K562 (cell line): ENCODE data around the gene DCAF6.

Experiments used
- CBX3 ChIP-seq, 2 experiments: IDR thresholded peaks; 1 replicate in 1 of 2; 2 replicates in 1 of 2; pipeline ENCODE4 v1.6.1; 2012; ENCODE audit warnings: inconsistent platforms in 2 of 2, low read length in 2 of 2, borderline replicate concordance in 1 of 2, control low read depth in 1 of 2
- CREB1 ChIP-seq, 2 experiments: sonication (generic) in 1 of 2; formaldehyde crosslinking in 1 of 2; IDR thresholded peaks; 2 replicates each; pipeline versions ENCODE4 v1.6.1 to v1.8.0; 2012 to 2022; ENCODE audit warnings: inconsistent platforms in 1 of 2, mild to moderate bottlenecking in 1 of 2, missing genetic modification reagents in 1 of 2, moderate library complexity in 1 of 2
- CTCF ChIP-seq, 3 experiments: IDR thresholded peaks in 2 of 3; conservative IDR thresholded peaks in 1 of 3; 2 replicates each; pipeline ENCODE4 v1.5.1; 2011 to 2012; ENCODE audit warnings: low read length in 3 of 3, mild to moderate bottlenecking in 3 of 3, control low read depth in 2 of 3, improper control_type of control experiment in 1 of 3, inconsistent platforms in 1 of 3, low read depth in 1 of 3, mixed read lengths in 1 of 3, moderate library complexity in 1 of 3; ENCODE audit not compliant: insufficient read depth in 2 of 3
- FOXP1 ChIP-seq: sonication (generic); formaldehyde crosslinking; IDR thresholded peaks from 2 replicates; pipeline ENCODE4 v1.8.0; 2022; ENCODE audit warnings: mild to moderate bottlenecking, missing genetic modification reagents
- POLR2A ChIP-seq: fragments of 450-650 bp; conservative IDR thresholded peaks from 2 replicates; pipeline ENCODE4 v1.6.1; 2016
- RCOR1 ChIP-seq, 2 experiments: IDR thresholded peaks; 2 replicates each; pipeline ENCODE4 v1.6.1; 2012; ENCODE audit warnings: low read depth in 2 of 2, low read length in 2 of 2, borderline replicate concordance in 1 of 2, improper control_type of control experiment in 1 of 2
- TEAD1 ChIP-seq, 2 experiments: fragments of 450-650 bp in 1 of 2; sonication (generic) in 1 of 2; formaldehyde crosslinking; IDR thresholded peaks; 2 replicates each; pipeline versions ENCODE4 v1.4.0 to v1.8.0; 2020 to 2022; ENCODE audit warnings: mild to moderate bottlenecking in 2 of 2, missing genetic modification reagents in 1 of 2
- TRIM24 ChIP-seq, 2 experiments: fragments of 450-650 bp; IDR thresholded peaks; 2 replicates each; pipeline ENCODE4 v1.6.1; 2016
- ZBTB34 ChIP-seq: fragments of 250-450 bp; sonication (Bioruptor Pico); IDR thresholded peaks from 2 replicates; pipeline ENCODE4 v1.8.0; 2021; ENCODE audit warnings: mild to moderate bottlenecking, moderate library complexity
- ZNF140 ChIP-seq: fragments of 250-450 bp; sonication (Bioruptor Pico); IDR thresholded peaks from 2 replicates; pipeline ENCODE4 v1.8.0; 2021; ENCODE audit warnings: moderate library complexity, mild to moderate bottlenecking, inconsistent platforms
- ZNF518B ChIP-seq: fragments of 250-450 bp; sonication (Bioruptor Pico); IDR thresholded peaks from 2 replicates; pipeline ENCODE4 v1.5.0; 2021; ENCODE audit warnings: mild to moderate bottlenecking, moderate library complexity

- TF ChIP-seq FOXP1 (CRISPR knock-in tag), result no peak
- TF ChIP-seq RCOR1 (IDR thresholded peaks at IDR 0.05; ENCODE audit: borderline replicate concordance in 1 of 2, low read depth in 2 of 2, low read length in 2 of 2), result no peak
- TF ChIP-seq POLR2A, result no peak
- TF ChIP-seq TRIM24 (IDR thresholded peaks at IDR 0.05), result no peak
- no peak for TF ChIP-seq CTCF (IDR thresholded peaks at IDR 0.05 in 2 of 3, conservative IDR thresholded peaks at IDR 0.05 in 1 of 3; ENCODE audit: insufficient read depth in 2 of 3, low read depth in 1 of 3, low read length in 3 of 3)
- TF ChIP-seq TEAD1 (CRISPR knock-in tag; IDR thresholded peaks at IDR 0.05), result no peak
- TF ChIP-seq ZNF518B, result no peak
- no peak for TF ChIP-seq ZBTB34 (CRISPR knock-in tag)
- TF ChIP-seq ZNF140, result no peak
- peak in 1 of 2 experiments; percentile 23; a peak in 1 of 3 replicates for TF ChIP-seq CBX3 (IDR thresholded peaks at IDR 0.05; ENCODE audit: borderline replicate concordance in 1 of 2, low read length in 2 of 2)
- TF ChIP-seq CREB1 (IDR thresholded peaks at IDR 0.05), result no peak
- no peak for TF ChIP-seq CREB1 (CRISPR knock-in tag; IDR thresholded peaks at IDR 0.05)
These were observed 3.8 kb downstream of the DCAF6 start for GRCh38 chr1:167940264-167940663.
